Skeletal muscle cell (primary cell): ENCODE data around the gene KIAA1328.

Experiments
- DNase-seq: peaks from one replicate; pipeline ENCODE4 v3.0.0-alpha.2; 2010; ENCODE audit warnings: low read depth
- H3K4me3 ChIP-seq: 2 replicates; pipeline ENCODE4 v1.5.1; 2011; ENCODE audit warnings: low read depth, mild to moderate bottlenecking, control low read depth, low read length, moderate library complexity

Gene KIAA1328

GRCh38 chr18:36819621-36820020 lies 9.3 kb upstream of the KIAA1328 start:
- H3K4me3 ChIP-seq = no peak overlapping the region
- DNase-seq = no peak

- H3K4me3 ChIP-seq = no peak overlapping the region
- no peak for DNase-seq
Observed at GRCh38 chr18:36821681-36822080, 7.2 kb upstream of the KIAA1328 start.

GRCh38 chr18:36825526-36825925 lies 3.4 kb upstream of the KIAA1328 start:
- no peak for DNase-seq
- H3K4me3 ChIP-seq = no peak overlapping the region

GRCh38 chr18:36826556-36826955 lies 2.4 kb upstream of the KIAA1328 start:
- no peak for DNase-seq
- H3K4me3 ChIP-seq = no peak overlapping the region

GRCh38 chr18:36828157-36828629 lies 734 bp upstream of the KIAA1328 start:
- H3K4me3 ChIP-seq = peak overlapping the region; percentile 85
- DNase-seq = peak; percentile 47

GRCh38 chr18:36829362-36830157 lies 633 bp downstream of the KIAA1328 start:
- peak overlapping the region; percentile 85 for H3K4me3 ChIP-seq

GRCh38 chr18:36830158-36830495 lies 1.2 kb downstream of the KIAA1328 start:
- no peak for DNase-seq
- peak overlapping the region; percentile 85 for H3K4me3 ChIP-seq

More at GRCh38 chr18:36829362-36830157, 633 bp downstream of the KIAA1328 start:
- DNase-seq = no peak

- DNase-seq = no peak
- H3K4me3 ChIP-seq = no peak overlapping the region
Observed at GRCh38 chr18:36831139-36831538, 2.2 kb downstream of the KIAA1328 start.

GRCh38 chr18:36833120-36833519 lies 4.2 kb downstream of the KIAA1328 start:
- no peak overlapping the region for H3K4me3 ChIP-seq
- no peak for DNase-seq

- no peak overlapping the region for H3K4me3 ChIP-seq
- no peak for DNase-seq
Observed at GRCh38 chr18:36835927-36836326, 7.0 kb downstream of the KIAA1328 start.

- no peak for DNase-seq
- no peak overlapping the region for H3K4me3 ChIP-seq
Observed at GRCh38 chr18:36839835-36840234, 10.9 kb downstream of the KIAA1328 start.

- no peak overlapping the region for H3K4me3 ChIP-seq
- DNase-seq = no peak
Observed at GRCh38 chr18:36843199-36843598, 14.3 kb downstream of the KIAA1328 start.

GRCh38 chr18:36843784-36844183 lies 14.9 kb downstream of the KIAA1328 start:
- DNase-seq = no peak
- H3K4me3 ChIP-seq = no peak overlapping the region

GRCh38 chr18:36848609-36849008 lies 19.7 kb downstream of the KIAA1328 start:
- H3K4me3 ChIP-seq = no peak overlapping the region
- DNase-seq = no peak

GRCh38 chr18:36849288-36850006 lies 20.5 kb downstream of the KIAA1328 start:
- DNase-seq = peak; percentile 26
- H3K4me3 ChIP-seq = no peak overlapping the region

GRCh38 chr18:36850527-36851201 lies 21.7 kb downstream of the KIAA1328 start:
- DNase-seq = peak; percentile 82
- no peak overlapping the region for H3K4me3 ChIP-seq

GRCh38 chr18:36851202-36851590 lies 22.3 kb downstream of the KIAA1328 start:
- H3K4me3 ChIP-seq = no peak overlapping the region
- no peak for DNase-seq

- DNase-seq = no peak
Observed at GRCh38 chr18:36856815-36857214, 27.9 kb downstream of the KIAA1328 start.

GRCh38 chr18:36862182-36862581 lies 33.3 kb downstream of the KIAA1328 start:
- no peak overlapping the region for H3K4me3 ChIP-seq
- no peak for DNase-seq

More at GRCh38 chr18:36856815-36857214, 27.9 kb downstream of the KIAA1328 start:
- no peak overlapping the region for H3K4me3 ChIP-seq

GRCh38 chr18:36867056-36867455 lies 38.1 kb downstream of the KIAA1328 start:
- DNase-seq = no peak
- H3K4me3 ChIP-seq = no peak overlapping the region
